ENCODE data around the gene BLCAP.

DNA sequence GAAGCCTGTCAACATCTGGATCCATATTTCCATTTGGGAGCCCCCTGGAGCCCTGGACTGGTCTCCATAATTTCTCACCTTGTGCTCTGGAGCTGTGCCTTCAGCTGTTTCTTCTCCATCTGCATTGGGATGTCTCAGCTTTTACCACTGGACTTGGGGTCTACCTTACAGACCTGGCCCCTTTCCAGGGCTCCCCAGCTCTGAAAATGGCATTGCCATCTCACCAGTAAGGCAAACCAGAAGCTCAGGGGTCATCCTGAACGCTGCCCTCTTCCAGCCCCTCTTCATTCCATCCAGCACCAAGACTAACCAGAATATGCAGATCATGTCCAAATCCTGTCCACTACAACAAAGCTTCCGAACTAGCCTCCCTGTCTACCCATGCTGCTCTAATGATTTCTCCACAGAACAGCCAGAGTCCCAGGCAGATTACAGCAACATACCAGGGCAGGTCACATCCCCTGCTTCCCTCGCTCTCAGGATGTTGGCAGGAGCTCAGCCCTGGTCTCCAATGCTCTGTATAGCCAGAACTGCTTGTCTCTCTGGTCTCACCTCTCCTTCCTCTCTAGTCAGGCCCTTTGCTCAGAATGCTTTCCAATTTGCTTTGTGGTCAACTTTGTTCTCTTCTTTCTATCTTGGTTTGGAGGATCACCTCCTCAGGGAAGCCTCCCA, 24.3 kb downstream of the BLCAP start:
- TF ChIP-seq EZH2 (IDR thresholded peaks at IDR 0.05), result no peak
- TF ChIP-seq POLR2AphosphoS5 (IDR thresholded peaks at IDR 0.05; ENCODE audit: borderline replicate concordance, low read depth, low read length), result no peak
